Esophagus (tissue), 2 donors: ENCODE data around the gene OXSR1. TPM values are rescaled to one million over a fixed set of nuclear protein-coding genes. Genes with fewer than 3 reads are reported as not detected.
"Not testable (repeated sequence)": the region's sequence is repeated elsewhere in the genome, so short reads cannot be mapped to it uniquely, and the experiment has no call there.

ENCODE experiments used
- H3K27ac ChIP-seq, 2 donors: one replicate each; pipeline ENCODE4 v1.5.1; 2013; ENCODE audit warnings: low read depth in 2 of 2, mild to moderate bottlenecking in 2 of 2, inconsistent platforms in 1 of 2, low read length in 1 of 2, moderate library complexity in 1 of 2
- H3K27me3 ChIP-seq, 2 donors: one replicate each; pipeline ENCODE4 v1.6.1; 2013; ENCODE audit warnings: low read length in 2 of 2, control low read depth in 1 of 2, mild to moderate bottlenecking in 1 of 2; ENCODE audit not compliant: insufficient read depth in 2 of 2, control insufficient read depth in 1 of 2
- H3K36me3 ChIP-seq, 2 donors: one replicate each; pipeline ENCODE4 v1.6.1; 2013; ENCODE audit warnings: low read length in 1 of 2; ENCODE audit not compliant: control insufficient read depth in 2 of 2, insufficient read depth in 2 of 2
- H3K4me1 ChIP-seq, 2 donors: one replicate each; pipeline ENCODE4 v1.6.1; 2013; ENCODE audit warnings: low read length in 1 of 2; ENCODE audit not compliant: control insufficient read depth in 2 of 2, insufficient read depth in 2 of 2
- H3K4me3 ChIP-seq, 2 donors: one replicate each; pipeline ENCODE4 v1.5.1; 2013; ENCODE audit warnings: low read length in 2 of 2, mild to moderate bottlenecking in 2 of 2, low read depth in 1 of 2, moderate library complexity in 1 of 2
- H3K9me3 ChIP-seq, 2 donors: one replicate each; pipeline ENCODE4 v1.6.1; 2013; ENCODE audit warnings: mild to moderate bottlenecking in 2 of 2, low read depth in 1 of 2, low read length in 1 of 2, moderate library complexity in 1 of 2; ENCODE audit not compliant: control insufficient read depth in 2 of 2, insufficient read depth in 1 of 2
- WGBS, 2 donors: extraction: QIAGEN DNeasy Blood & Tissue Kit; methylation state at CpG; one replicate each; pipeline ENCODE4 v1.1.7; 2013; 5-methylcytosine and 5-hydroxymethylcytosine counted together
- polyA plus RNA-seq, 2 donors: library from polyadenylated mRNA; stranded (reverse); fragments of 200-250 nt; gene quantifications; one replicate each; pipeline ENCODE4 v1.2.3, GENCODE V29; 2013
- donor health status: healthy with polysubstance abuse.
- donor health status: Bipolar disorder and iron deficiency.

OXSR1 gene
- polyA plus RNA-seq, 2 donors: 21.7 to 27.5 TPM

- H3K27ac ChIP-seq: no peak overlapping the region
- WGBS, 2 donors: 90 to 100% methylated on average over 1 of the region's 1 CpG
Measured at GRCh38 chr3:38128303-38128655, 37.1 kb upstream of the OXSR1 start.

GRCh38 chr3:38129058-38129457, 36.3 kb upstream of the OXSR1 start:
- WGBS, 2 donors: 93 to 97% methylated on average over 5 of the region's 5 CpGs
- no peak overlapping the region for H3K27ac ChIP-seq
- H3K9me3 ChIP-seq: no peaks in the 10 kb centered on the region
- no peak overlapping the region for H3K4me3 ChIP-seq
- peaks cover 0 to 6% of the 10 kb centered on the region in 2 donors for H3K4me1 ChIP-seq
- no peaks in the 10 kb centered on the region for H3K27me3 ChIP-seq
- peaks cover 29 to 60% of the 10 kb centered on the region in 2 donors for H3K36me3 ChIP-seq

More at GRCh38 chr3:38128303-38128655, 37.1 kb upstream of the OXSR1 start:
- Histone ChIP-seq H3K4me3 (no peak overlapping the region), H3K9me3 (no peaks in the 10 kb centered on the region), H3K4me1 (peaks cover 0 to 2% of the 10 kb centered on the region in 2 donors), H3K36me3 (peaks cover 29 to 58% of the 10 kb centered on the region in 2 donors), H3K27me3 (no peaks in the 10 kb centered on the region)

- Histone ChIP-seq H3K4me3 (no peak overlapping the region), H3K9me3 (no peaks in the 10 kb centered on the region), H3K27ac (no peak overlapping the region), H3K27me3 (no peaks in the 10 kb centered on the region), H3K36me3 (peaks cover 26 to 49% of the 10 kb centered on the region in 2 donors), H3K4me1 (peaks cover 0 to 6% of the 10 kb centered on the region in 2 donors)
- 70 to 86% methylated on average over 3 of the region's 3 CpGs for WGBS, 2 donors
Measured at GRCh38 chr3:38130631-38131065, 34.7 kb upstream of the OXSR1 start.

- 75 to 81% methylated on average over 6 of the region's 6 CpGs for WGBS, 2 donors
- no peak overlapping the region for H3K4me3 ChIP-seq
- H3K27ac ChIP-seq: no peak overlapping the region
- no peaks in the 10 kb centered on the region for H3K9me3 ChIP-seq
- H3K27me3 ChIP-seq: no peaks in the 10 kb centered on the region
- peaks cover 0 to 6% of the 10 kb centered on the region in 2 donors for H3K4me1 ChIP-seq
- H3K36me3 ChIP-seq: peaks cover 16 to 38% of the 10 kb centered on the region in 2 donors
Measured at GRCh38 chr3:38131621-38132369, 33.5 kb upstream of the OXSR1 start.

- H3K27ac ChIP-seq: no peak overlapping the region
- no peaks in the 10 kb centered on the region for H3K27me3 ChIP-seq
- H3K9me3 ChIP-seq: no peaks in the 10 kb centered on the region
- peaks cover 10 to 27% of the 10 kb centered on the region in 2 donors for H3K36me3 ChIP-seq
- WGBS, 2 donors: 68 to 89% methylated on average over 3 of the region's 3 CpGs
- H3K4me1 ChIP-seq: peaks cover 0 to 12% of the 10 kb centered on the region in 2 donors
- H3K4me3 ChIP-seq: peak overlapping the region in 1 of 2 donors; percentile 3
Measured at GRCh38 chr3:38133209-38133556, 32.2 kb upstream of the OXSR1 start.

GRCh38 chr3:38133557-38134405, 31.6 kb upstream of the OXSR1 start:
- no peaks in the 10 kb centered on the region for H3K27me3 ChIP-seq
- H3K4me3 ChIP-seq: no peak overlapping the region
- no peaks in the 10 kb centered on the region for H3K9me3 ChIP-seq
- peaks cover 0 to 12% of the 10 kb centered on the region in 2 donors for H3K4me1 ChIP-seq
- peaks cover 8 to 25% of the 10 kb centered on the region in 2 donors for H3K36me3 ChIP-seq
- 70 to 75% methylated on average over 10 of the region's 10 CpGs for WGBS, 2 donors
- H3K27ac ChIP-seq: peak overlapping the region; percentile 45 to 46

- H3K27ac ChIP-seq, H3K4me3 ChIP-seq, H3K9me3 ChIP-seq, H3K27me3 ChIP-seq: not testable (repeated sequence)
- peaks cover 4 to 14% of the 10 kb centered on the region in 2 donors for H3K4me1 ChIP-seq
- 82 to 87% methylated on average over 10 of the region's 10 CpGs for WGBS, 2 donors
- H3K36me3 ChIP-seq: peaks cover 3 to 17% of the 10 kb centered on the region in 2 donors
Measured at GRCh38 chr3:38134517-38135143, 30.7 kb upstream of the OXSR1 start.

GRCh38 chr3:38135621-38136277, 29.6 kb upstream of the OXSR1 start:
- not testable (repeated sequence) for H3K27me3 ChIP-seq, H3K9me3 ChIP-seq
- H3K27ac ChIP-seq: peak overlapping the region in 1 of 2 donors; percentile 90
- WGBS, 2 donors: 41 to 58% methylated on average over 10 of the region's 10 CpGs
- H3K4me3 ChIP-seq: peak overlapping the region; percentile 95 to 98
- H3K4me1 ChIP-seq: peaks cover 10 to 23% of the 10 kb centered on the region in 2 donors
- H3K36me3 ChIP-seq: peaks cover 7 to 16% of the 10 kb centered on the region in 2 donors

- H3K27me3 ChIP-seq: no peaks in the 10 kb centered on the region
- 0% methylated on average over 20 of the region's 20 CpGs for WGBS, 2 donors
- peak overlapping the region; percentile 95 to 98 for H3K4me3 ChIP-seq
- peaks cover 5 to 21% of the 10 kb centered on the region in 2 donors for H3K36me3 ChIP-seq
- peaks cover 10 to 23% of the 10 kb centered on the region in 2 donors for H3K4me1 ChIP-seq
- peak overlapping the region; percentile 79 to 90 for H3K27ac ChIP-seq
- H3K9me3 ChIP-seq: no peaks in the 10 kb centered on the region
Measured at GRCh38 chr3:38136393-38136776, 29.0 kb upstream of the OXSR1 start.
